GM12891 (cell line): ENCODE results near the gene SLC49A4.

Experiments used
- POLR2AphosphoS5 ChIP-seq: IDR thresholded peaks from 2 replicates; pipeline ENCODE4 v1.6.1; 2011; ENCODE audit warnings: low read depth, low read length, control low read depth
- SPI1 ChIP-seq: IDR thresholded peaks from 2 replicates; pipeline ENCODE4 v1.6.1; 2011; ENCODE audit warnings: low read depth, low read length, control low read depth

- TF ChIP-seq SPI1, result no peak
- TF ChIP-seq POLR2AphosphoS5, result no peak
Observed at GRCh38 chr3:122803977-122804376, 9.1 kb downstream of the SLC49A4 start.
